ENCODE results near the gene MIB2. TPM values are rescaled to one million over a fixed set of nuclear protein-coding genes. Genes with fewer than 3 reads are reported as not detected.

Gene MIB2
- total RNA-seq: 10 to 100 TPM; 42.7 to 83.5 TPM

DNA sequence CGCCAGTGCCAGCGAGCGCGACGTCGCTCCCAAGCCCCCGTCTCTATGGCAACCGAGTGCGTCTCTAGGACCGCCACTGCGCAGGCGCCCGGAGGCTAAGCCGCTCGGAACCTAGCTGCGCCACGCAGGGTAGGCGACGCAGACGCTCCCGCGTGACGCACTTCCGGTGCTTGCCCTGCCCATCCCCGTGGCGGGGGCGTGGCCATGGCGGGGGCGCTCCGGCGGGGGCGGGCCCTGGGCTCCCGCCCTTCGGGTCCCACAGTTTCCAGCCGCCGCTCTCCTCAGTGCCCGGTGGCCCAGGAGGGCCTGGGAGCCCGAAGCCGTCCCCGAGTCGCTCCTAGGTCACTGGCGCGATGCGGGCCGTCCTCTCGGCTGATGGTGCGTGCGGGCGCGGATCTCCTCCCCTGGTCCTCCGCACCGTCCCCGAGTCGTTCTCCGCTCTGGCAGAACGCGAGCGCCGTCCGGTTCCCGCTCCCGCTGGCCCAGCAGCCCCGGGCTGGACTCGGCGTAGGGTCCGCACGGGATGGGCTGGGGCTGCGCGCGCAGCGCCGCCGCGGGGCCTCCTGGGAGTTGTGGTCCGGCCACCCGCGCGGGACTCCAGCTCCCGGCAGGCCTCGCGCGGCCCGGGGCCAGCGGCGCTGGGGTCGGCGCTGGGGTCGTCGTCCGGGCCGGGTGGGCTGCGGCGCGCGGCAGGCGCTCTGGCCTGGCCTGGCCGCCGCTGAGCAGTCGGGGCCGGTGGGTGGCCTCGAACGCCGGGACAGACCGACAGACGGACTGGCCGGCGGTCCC, at the start of gene MIB2:
TSS of gene MIB2 (plus strand) at position 245 of the 789 bp plus-strand sequence. CDS start 7,953 bp downstream, outside the sequence.
- peak; percentile 88 for ATAC-seq (replicated peaks)
- Mint-ChIP-seq H3K4me3 (peak within 1 kb of the TSS; percentile 99), H3K36me3 (ENCODE audit: low read depth) (peaks cover 24% of the 10 kb centered on the region), H3K9me3 (no peaks in the 10 kb centered on the region), H3K4me1 (peaks cover 12% of the 10 kb centered on the region), H3K27ac (peak within 1 kb of the TSS; percentile 99), H3K27me3 (no peaks in the 10 kb centered on the region)

DNA sequence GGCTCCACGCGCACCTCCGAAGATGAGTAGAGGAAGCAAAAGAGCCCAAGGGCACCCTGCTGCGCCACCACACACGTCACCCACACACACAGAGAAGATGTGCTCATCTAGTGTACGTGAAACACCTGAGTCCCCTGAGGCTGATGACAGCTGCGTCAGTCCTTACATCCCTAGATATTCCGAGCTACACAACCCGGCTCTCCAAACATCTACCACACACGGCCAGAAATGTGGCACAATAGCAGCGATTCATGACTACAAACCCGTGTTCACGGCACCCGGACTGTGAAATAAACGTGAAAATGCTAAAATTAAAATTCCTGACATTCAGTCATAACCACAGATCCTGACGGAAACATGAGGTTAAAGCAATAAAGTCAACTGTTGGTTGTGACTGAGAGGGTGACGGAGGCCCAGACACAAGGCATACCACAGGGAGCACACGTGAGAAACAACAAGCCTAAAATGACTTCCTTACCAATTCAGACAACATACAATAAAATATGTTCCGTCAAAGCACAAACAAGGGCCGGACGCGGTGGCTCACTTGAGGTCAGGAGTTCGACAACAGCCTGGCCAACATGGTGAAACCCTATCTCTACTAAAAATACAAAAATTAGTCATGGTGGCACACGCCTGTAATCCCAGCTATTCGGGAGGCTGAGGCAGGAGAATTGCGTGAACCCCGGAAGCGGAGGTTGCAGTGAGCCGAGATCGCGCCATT, 48.0 kb upstream of the MIB2 start:
- H3K27ac Mint-ChIP-seq: peak overlapping the region; percentile 28
- no peak for ATAC-seq (replicated peaks)
- peaks cover 18% of the 10 kb centered on the region for H3K4me1 Mint-ChIP-seq
- no peaks in the 10 kb centered on the region for H3K27me3 Mint-ChIP-seq
- peaks cover 90% of the 10 kb centered on the region for H3K36me3 Mint-ChIP-seq (ENCODE audit: low read depth)
- no peaks in the 10 kb centered on the region for H3K9me3 Mint-ChIP-seq
- peak overlapping the region; percentile 11 for H3K4me3 Mint-ChIP-seq

GRCh38 chr1:1567891-1568291, 47.4 kb upstream of the MIB2 start:
- H3K27me3 Mint-ChIP-seq: no peaks in the 10 kb centered on the region
- ATAC-seq (replicated peaks): no peak
- H3K27ac Mint-ChIP-seq: no peak overlapping the region
- H3K36me3 Mint-ChIP-seq (ENCODE audit: low read depth): peaks cover 90% of the 10 kb centered on the region
- peaks cover 18% of the 10 kb centered on the region for H3K4me1 Mint-ChIP-seq
- no peaks in the 10 kb centered on the region for H3K9me3 Mint-ChIP-seq
- H3K4me3 Mint-ChIP-seq: no peak overlapping the region

DNA sequence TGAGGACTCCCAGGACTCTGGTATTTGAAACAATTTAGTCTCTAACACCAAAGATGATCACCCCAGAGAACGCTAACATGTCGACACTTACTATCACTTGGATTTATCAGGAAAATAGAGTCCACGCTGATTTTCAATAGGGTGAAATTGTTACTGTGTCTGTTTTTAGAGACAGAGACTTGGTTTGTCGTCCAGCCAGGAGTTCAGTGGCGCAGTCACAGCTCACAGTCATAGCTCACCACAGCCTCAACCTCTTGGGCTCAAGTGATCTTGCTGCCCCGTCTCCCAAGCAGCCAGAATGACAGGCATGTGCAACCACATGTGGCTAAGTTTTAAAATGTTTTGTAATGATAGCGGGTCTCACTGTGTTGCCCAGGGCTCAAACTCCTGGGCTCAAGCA, 46.0 kb upstream of the MIB2 start:
- Mint-ChIP-seq H3K27me3 (no peaks in the 10 kb centered on the region), H3K4me3 (no peak overlapping the region), H3K9me3 (no peaks in the 10 kb centered on the region), H3K27ac (no peak overlapping the region), H3K4me1 (peaks cover 18% of the 10 kb centered on the region), H3K36me3 (ENCODE audit: low read depth) (peaks cover 87% of the 10 kb centered on the region)
- no peak for ATAC-seq (replicated peaks)

DNA sequence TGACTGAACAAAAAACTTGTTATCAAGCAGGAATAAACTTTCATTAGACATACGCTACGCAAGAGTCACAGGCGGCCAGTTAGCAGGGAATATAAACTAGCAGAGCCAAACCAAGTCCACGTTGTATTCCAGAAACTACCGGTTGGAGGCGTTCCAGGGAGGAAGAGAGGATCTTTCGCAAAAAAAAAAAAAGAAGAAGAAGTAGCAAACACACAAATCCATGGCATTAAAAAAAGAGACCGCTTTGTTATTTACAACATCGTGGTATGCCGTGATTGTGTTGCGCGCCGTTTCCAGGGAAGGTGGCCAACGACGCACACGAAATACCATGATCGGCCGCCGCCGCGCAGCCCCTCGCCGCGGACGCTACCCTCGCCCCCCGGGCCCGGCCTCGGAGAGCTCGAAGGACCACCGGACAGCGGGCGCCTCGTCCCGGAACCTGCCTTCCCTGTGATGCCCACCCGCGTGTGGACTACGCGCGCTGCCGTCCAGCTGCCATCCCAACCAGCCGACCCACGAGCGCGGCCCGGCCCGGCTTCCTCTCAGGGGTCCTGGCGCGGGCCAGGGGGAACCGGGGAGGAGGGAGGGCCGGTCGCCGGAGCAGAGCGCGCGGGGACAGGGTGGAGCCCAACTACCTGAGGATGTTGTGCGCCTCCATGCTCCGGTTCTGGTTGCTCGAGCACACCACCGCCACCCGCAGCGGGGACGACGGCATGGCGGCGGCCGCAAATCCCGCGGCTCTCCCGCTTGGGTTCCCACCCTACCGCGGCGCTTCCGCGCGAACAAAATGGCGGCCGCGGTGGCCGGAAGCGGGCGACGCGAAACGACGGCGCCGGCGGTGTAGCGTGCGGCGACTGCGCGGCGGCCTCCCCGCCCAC, 41.2 kb upstream of the MIB2 start:
- peak; percentile 80 for ATAC-seq (replicated peaks)
- Mint-ChIP-seq H3K36me3 (ENCODE audit: low read depth) (peaks cover 44% of the 10 kb centered on the region), H3K9me3 (no peaks in the 10 kb centered on the region), H3K4me3 (peak overlapping the region; percentile 91), H3K4me1 (peaks cover 17% of the 10 kb centered on the region), H3K27ac (peak overlapping the region; percentile 98), H3K27me3 (no peaks in the 10 kb centered on the region)

GRCh38 chr1:1574721-1575537, 40.4 kb upstream of the MIB2 start, which contains the start of gene SSU72:
Gene SSU72 (minus strand): TSS chr1:1574863. CDS start chr1:1574557, 306 bp downstream.
- ATAC-seq (replicated peaks): peak; percentile 96
- Mint-ChIP-seq H3K27ac (peak within 1 kb of the TSS; percentile 99), H3K4me3 (peak within 1 kb of the TSS; percentile 91), H3K9me3 (no peaks in the 10 kb centered on the region), H3K4me1 (peaks cover 13% of the 10 kb centered on the region), H3K36me3 (ENCODE audit: low read depth) (peaks cover 36% of the 10 kb centered on the region), H3K27me3 (no peaks in the 10 kb centered on the region)

DNA sequence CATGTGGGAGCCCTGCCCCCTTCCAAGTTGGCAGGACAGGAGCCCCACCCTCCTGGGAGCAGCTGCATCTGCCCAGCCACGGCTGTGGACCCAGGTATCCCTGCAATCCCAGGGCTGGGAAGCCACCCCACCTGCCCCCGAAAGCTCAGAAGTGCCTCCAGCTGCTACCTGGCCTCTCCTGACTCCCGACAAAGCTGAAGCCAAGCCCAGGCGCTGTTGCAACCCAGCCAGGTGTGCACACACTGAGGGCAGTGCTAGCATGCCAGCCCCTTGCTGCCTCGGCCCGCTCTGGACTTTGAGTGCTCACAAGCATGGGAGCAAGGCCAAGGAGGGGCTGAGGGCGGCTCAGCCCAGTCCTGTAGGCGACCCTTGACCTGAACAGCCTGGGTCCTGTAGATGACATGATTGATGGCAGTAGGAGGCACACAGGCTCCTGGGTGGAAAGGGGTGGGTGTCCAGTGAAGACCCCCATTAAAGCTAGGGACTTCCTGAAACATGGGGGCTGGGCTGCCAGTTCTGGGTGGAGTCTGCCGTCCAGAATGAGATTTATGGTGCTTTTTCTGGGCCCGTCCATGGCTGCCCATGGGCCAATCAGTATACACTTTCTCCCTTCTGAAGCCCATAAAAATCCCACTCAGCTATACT, 37.8 kb upstream of the MIB2 start:
- no peak overlapping the region for H3K27ac Mint-ChIP-seq
- H3K36me3 Mint-ChIP-seq (ENCODE audit: low read depth): peaks cover 16% of the 10 kb centered on the region
- no peak overlapping the region for H3K4me3 Mint-ChIP-seq

GRCh38 chr1:1578371-1578940, 36.8 kb upstream of the MIB2 start:
- no peak for ATAC-seq (replicated peaks)
- no peak overlapping the region for H3K4me3 Mint-ChIP-seq
- peaks cover 6% of the 10 kb centered on the region for H3K36me3 Mint-ChIP-seq (ENCODE audit: low read depth)
- H3K9me3 Mint-ChIP-seq: no peaks in the 10 kb centered on the region
- peaks cover 5% of the 10 kb centered on the region for H3K4me1 Mint-ChIP-seq
- H3K27me3 Mint-ChIP-seq: peaks cover 9% of the 10 kb centered on the region
- H3K27ac Mint-ChIP-seq: no peak overlapping the region

More for the DNA sequence above, 37.8 kb upstream of the MIB2 start:
- peaks cover 5% of the 10 kb centered on the region for H3K4me1 Mint-ChIP-seq
- H3K27me3 Mint-ChIP-seq: peaks cover 7% of the 10 kb centered on the region
- ATAC-seq (replicated peaks): no peak
- H3K9me3 Mint-ChIP-seq: no peaks in the 10 kb centered on the region

- no peaks in the 10 kb centered on the region for H3K4me1 Mint-ChIP-seq
- no peaks in the 10 kb centered on the region for H3K9me3 Mint-ChIP-seq
- no peak overlapping the region for H3K4me3 Mint-ChIP-seq
- H3K27me3 Mint-ChIP-seq: peaks cover 9% of the 10 kb centered on the region
- no peak for ATAC-seq (replicated peaks)
- no peak overlapping the region for H3K27ac Mint-ChIP-seq
- no peaks in the 10 kb centered on the region for H3K36me3 Mint-ChIP-seq (ENCODE audit: low read depth)
These were observed 32.5 kb upstream of the MIB2 start for GRCh38 chr1:1582585-1583346.

GRCh38 chr1:1583347-1584010, 31.8 kb upstream of the MIB2 start:
- Mint-ChIP-seq H3K36me3 (ENCODE audit: low read depth) (no peaks in the 10 kb centered on the region), H3K27me3 (peaks cover 9% of the 10 kb centered on the region), H3K4me1 (no peaks in the 10 kb centered on the region), H3K27ac (no peak overlapping the region), H3K4me3 (no peak overlapping the region), H3K9me3 (no peaks in the 10 kb centered on the region)
- ATAC-seq (replicated peaks): no peak

- no peak overlapping the region for H3K4me3 Mint-ChIP-seq
- H3K9me3 Mint-ChIP-seq: no peaks in the 10 kb centered on the region
- ATAC-seq (replicated peaks): no peak
- no peaks in the 10 kb centered on the region for H3K27me3 Mint-ChIP-seq
- no peaks in the 10 kb centered on the region for H3K4me1 Mint-ChIP-seq
- no peaks in the 10 kb centered on the region for H3K36me3 Mint-ChIP-seq (ENCODE audit: low read depth)
- H3K27ac Mint-ChIP-seq: no peak overlapping the region
These were observed 23.8 kb upstream of the MIB2 start for GRCh38 chr1:1591452-1591851.
